GM12878 (cell line): ENCODE data around the gene METTL23.

Experiments used
- EZH2 ChIP-seq: IDR thresholded peaks from 2 replicates; pipeline ENCODE4 v1.6.1; 2012; ENCODE audit warnings: low read depth, mild to moderate bottlenecking, control low read depth, inconsistent platforms, low read length, borderline replicate concordance; ENCODE audit not compliant: control insufficient read depth
- GATAD2B ChIP-seq: fragments of 450-650 bp; conservative IDR thresholded peaks from 2 replicates; pipeline ENCODE4 v1.6.1; 2017; ENCODE audit warnings: low read depth, mild to moderate bottlenecking, moderate library complexity
- HCFC1 ChIP-seq: fragments of 150-350 bp; IDR thresholded peaks from 2 replicates; pipeline ENCODE4 v1.6.1; 2014; ENCODE audit warnings: low read length
- NBN ChIP-seq: fragments of 450-650 bp; IDR thresholded peaks from 2 replicates; pipeline ENCODE4 v1.6.1; 2016
- POLR2AphosphoS5 ChIP-seq: IDR thresholded peaks from 2 replicates; pipeline ENCODE4 v1.6.1; 2011; ENCODE audit warnings: mild to moderate bottlenecking, low read length, inconsistent platforms
- SREBF2 ChIP-seq: IDR thresholded peaks from 2 replicates; pipeline ENCODE4 v1.6.1; 2012; ENCODE audit warnings: mild to moderate bottlenecking, low read length
- TAF1 ChIP-seq: IDR thresholded peaks from 2 replicates; pipeline ENCODE4 v1.6.1; 2011; ENCODE audit warnings: mild to moderate bottlenecking, low read depth, low read length, borderline replicate concordance
- USF1 ChIP-seq: IDR thresholded peaks from 2 replicates; pipeline ENCODE4 v1.6.1; 2011; ENCODE audit warnings: borderline replicate concordance, low read depth, mild to moderate bottlenecking, moderate library complexity, mixed read lengths, low read length; ENCODE audit not compliant: insufficient read depth; ENCODE audit errors: extremely low read length
- YBX1 ChIP-seq: fragments of 450-650 bp; IDR thresholded peaks from 2 replicates; pipeline ENCODE4 v1.6.1; 2016; ENCODE audit warnings: antibody characterized with exemption
- TF ChIP-seq, protein P1 (sequence below): fragments of 450-650 bp; IDR thresholded peaks from 2 replicates; pipeline ENCODE4 v1.6.1; 2017; ENCODE audit warnings: borderline replicate concordance
- TF ChIP-seq, protein P2 (sequence below), 3 experiments: IDR thresholded peaks in 2 of 3; conservative IDR thresholded peaks in 1 of 3; 2 replicates each; pipeline ENCODE4 v1.5.1; 2011; ENCODE audit warnings: low read depth in 3 of 3, low read length in 3 of 3, mild to moderate bottlenecking in 3 of 3, control low read depth in 2 of 3, moderate library complexity in 2 of 3, inconsistent platforms in 1 of 3, mixed read lengths in 1 of 3; ENCODE audit not compliant: control insufficient read depth in 2 of 3, insufficient read depth in 1 of 3; ENCODE audit errors: extremely low read depth in 1 of 3

GRCh38 chr17:76735006-76735405, 8.4 kb downstream of the METTL23 start:
- TF ChIP-seq TAF1: no peak
- TF ChIP-seq NBN: peak; percentile 26; the same call in 1 of the 2 replicates
- TF ChIP-seq USF1: no peak
- TF ChIP-seq, protein P1, sequence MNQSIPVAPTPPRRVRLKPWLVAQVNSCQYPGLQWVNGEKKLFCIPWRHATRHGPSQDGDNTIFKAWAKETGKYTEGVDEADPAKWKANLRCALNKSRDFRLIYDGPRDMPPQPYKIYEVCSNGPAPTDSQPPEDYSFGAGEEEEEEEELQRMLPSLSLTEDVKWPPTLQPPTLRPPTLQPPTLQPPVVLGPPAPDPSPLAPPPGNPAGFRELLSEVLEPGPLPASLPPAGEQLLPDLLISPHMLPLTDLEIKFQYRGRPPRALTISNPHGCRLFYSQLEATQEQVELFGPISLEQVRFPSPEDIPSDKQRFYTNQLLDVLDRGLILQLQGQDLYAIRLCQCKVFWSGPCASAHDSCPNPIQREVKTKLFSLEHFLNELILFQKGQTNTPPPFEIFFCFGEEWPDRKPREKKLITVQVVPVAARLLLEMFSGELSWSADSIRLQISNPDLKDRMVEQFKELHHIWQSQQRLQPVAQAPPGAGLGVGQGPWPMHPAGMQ: no peak
- TF ChIP-seq GATAD2B: no peak
- TF ChIP-seq POLR2AphosphoS5: 0 out of 2 replicates have a peak, but pooled peaks have one; percentile 5
- TF ChIP-seq, protein P2, sequence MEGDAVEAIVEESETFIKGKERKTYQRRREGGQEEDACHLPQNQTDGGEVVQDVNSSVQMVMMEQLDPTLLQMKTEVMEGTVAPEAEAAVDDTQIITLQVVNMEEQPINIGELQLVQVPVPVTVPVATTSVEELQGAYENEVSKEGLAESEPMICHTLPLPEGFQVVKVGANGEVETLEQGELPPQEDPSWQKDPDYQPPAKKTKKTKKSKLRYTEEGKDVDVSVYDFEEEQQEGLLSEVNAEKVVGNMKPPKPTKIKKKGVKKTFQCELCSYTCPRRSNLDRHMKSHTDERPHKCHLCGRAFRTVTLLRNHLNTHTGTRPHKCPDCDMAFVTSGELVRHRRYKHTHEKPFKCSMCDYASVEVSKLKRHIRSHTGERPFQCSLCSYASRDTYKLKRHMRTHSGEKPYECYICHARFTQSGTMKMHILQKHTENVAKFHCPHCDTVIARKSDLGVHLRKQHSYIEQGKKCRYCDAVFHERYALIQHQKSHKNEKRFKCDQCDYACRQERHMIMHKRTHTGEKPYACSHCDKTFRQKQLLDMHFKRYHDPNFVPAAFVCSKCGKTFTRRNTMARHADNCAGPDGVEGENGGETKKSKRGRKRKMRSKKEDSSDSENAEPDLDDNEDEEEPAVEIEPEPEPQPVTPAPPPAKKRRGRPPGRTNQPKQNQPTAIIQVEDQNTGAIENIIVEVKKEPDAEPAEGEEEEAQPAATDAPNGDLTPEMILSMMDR (IDR thresholded peaks at IDR 0.05 in 2 of 3, conservative IDR thresholded peaks at IDR 0.05 in 1 of 3; ENCODE audit: control insufficient read depth in 2 of 3, extremely low read depth in 1 of 3, insufficient read depth in 1 of 3, low read depth in 3 of 3, low read length in 3 of 3): no peak
- no peak for TF ChIP-seq SREBF2
- 0 out of 2 replicates have a peak, but pooled peaks have one; percentile 23 for TF ChIP-seq YBX1
- TF ChIP-seq HCFC1: no peak
- TF ChIP-seq EZH2: no peak
